NCI-H524 treated with DMSO at 0.1 percent for 48 hours (cell line): ENCODE measurements around the gene LARGE2.

Source experiments
- DNase-seq: peaks from one replicate; lab custom pipeline; 2025; lab: John Stamatoyannopoulos, UW

Gene LARGE2

GRCh38 chr11:45917286-45917622 is 5.2 kb upstream of the LARGE2 start:
- DNase-seq, result no peak

GRCh38 chr11:45917623-45918330 is 4.7 kb upstream of the LARGE2 start, which contains the start of gene PEX16:
Gene PEX16, minus strand, starts transcription at chr11:45917877. Its CDS starts 66 bp downstream, at chr11:45917811.
- DNase-seq, result peak; percentile 85

- DNase-seq, result peak; percentile 28
Observed at GRCh38 chr11:45918331-45918941, 4.0 kb upstream of the LARGE2 start.

GRCh38 chr11:45918962-45919675 is 3.3 kb upstream of the LARGE2 start:
- no peak for DNase-seq

- DNase-seq, result no peak
Observed at GRCh38 chr11:45919806-45920530, 2.5 kb upstream of the LARGE2 start.

GRCh38 chr11:45920531-45921477 is 1.7 kb upstream of the LARGE2 start:
- DNase-seq, result no peak

GRCh38 chr11:45921561-45922424 is 663 bp upstream of the LARGE2 start:
- no peak for DNase-seq

GRCh38 chr11:45924036-45924915 is 1.8 kb downstream of the LARGE2 start:
- no peak for DNase-seq

- no peak for DNase-seq
Observed at GRCh38 chr11:45924927-45925326, 2.5 kb downstream of the LARGE2 start.

- DNase-seq, result no peak
Observed at GRCh38 chr11:45925550-45925949, 3.1 kb downstream of the LARGE2 start.

GRCh38 chr11:45926001-45926401 is 3.5 kb downstream of the LARGE2 start:
- no peak for DNase-seq

GRCh38 chr11:45926536-45927331 is 4.3 kb downstream of the LARGE2 start:
- no peak for DNase-seq

- DNase-seq, result no peak
Observed at GRCh38 chr11:45927332-45927683, 4.9 kb downstream of the LARGE2 start.

- DNase-seq, result no peak
Observed at GRCh38 chr11:45927684-45928413, 5.4 kb downstream of the LARGE2 start.

GRCh38 chr11:45928535-45929215 is 6.2 kb downstream of the LARGE2 start:
- DNase-seq, result no peak

- no peak for DNase-seq
Observed at GRCh38 chr11:45929486-45930030, 7.1 kb downstream of the LARGE2 start.
